Measurements from ENCODE around the gene PTCD2.
A peak's percentile ranks its signal among the peaks of the same experiment; 100 is the strongest.
"Not testable (repeated sequence)": the region's sequence is repeated elsewhere in the genome, so short reads cannot be mapped to it uniquely, and the experiment has no call there.

Gene PTCD2

DNA sequence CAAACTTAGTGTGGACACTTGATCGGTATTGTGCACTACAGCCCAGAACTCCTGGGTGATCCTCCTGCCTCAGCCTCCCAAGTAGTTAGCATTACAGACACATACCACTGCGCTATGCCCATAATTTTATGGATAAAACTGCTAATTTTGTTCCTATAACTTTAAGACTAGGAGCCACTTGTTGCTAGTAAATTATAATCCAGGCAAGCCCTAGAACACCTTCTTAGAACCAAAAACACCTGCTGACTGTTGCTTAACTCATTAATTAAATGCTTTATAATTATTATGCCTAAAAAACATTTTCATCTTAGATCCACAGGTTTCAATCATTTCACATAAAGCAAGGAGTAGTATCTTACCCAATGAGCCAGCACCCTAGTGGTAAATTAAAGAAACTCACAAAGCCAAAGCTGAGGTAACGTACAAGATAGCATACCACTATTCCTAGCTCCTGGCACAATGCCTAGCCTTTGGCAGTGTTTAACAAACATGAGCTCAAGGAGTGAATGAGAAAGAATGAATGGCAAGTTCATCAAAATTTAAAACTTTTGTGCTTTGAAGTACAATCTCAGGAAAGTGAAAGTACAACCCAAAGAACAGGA is 5.5 kb upstream of the PTCD2 start:
- H3K4me3 ChIP-seq (ENCODE audit: low read depth, low read length): no peak overlapping the region
- DNase-seq (ENCODE audit: low read depth, low spot score): peak; percentile 81
- in situ Hi-C loops (cut with HindIII; ENCODE audit: low sequenced_read_pairs): no loop called here
- TF ChIP-seq, protein P1, sequence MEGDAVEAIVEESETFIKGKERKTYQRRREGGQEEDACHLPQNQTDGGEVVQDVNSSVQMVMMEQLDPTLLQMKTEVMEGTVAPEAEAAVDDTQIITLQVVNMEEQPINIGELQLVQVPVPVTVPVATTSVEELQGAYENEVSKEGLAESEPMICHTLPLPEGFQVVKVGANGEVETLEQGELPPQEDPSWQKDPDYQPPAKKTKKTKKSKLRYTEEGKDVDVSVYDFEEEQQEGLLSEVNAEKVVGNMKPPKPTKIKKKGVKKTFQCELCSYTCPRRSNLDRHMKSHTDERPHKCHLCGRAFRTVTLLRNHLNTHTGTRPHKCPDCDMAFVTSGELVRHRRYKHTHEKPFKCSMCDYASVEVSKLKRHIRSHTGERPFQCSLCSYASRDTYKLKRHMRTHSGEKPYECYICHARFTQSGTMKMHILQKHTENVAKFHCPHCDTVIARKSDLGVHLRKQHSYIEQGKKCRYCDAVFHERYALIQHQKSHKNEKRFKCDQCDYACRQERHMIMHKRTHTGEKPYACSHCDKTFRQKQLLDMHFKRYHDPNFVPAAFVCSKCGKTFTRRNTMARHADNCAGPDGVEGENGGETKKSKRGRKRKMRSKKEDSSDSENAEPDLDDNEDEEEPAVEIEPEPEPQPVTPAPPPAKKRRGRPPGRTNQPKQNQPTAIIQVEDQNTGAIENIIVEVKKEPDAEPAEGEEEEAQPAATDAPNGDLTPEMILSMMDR (IDR thresholded peaks at IDR 0.05; ENCODE audit: low read depth, low read length): peak; percentile 37

DNA sequence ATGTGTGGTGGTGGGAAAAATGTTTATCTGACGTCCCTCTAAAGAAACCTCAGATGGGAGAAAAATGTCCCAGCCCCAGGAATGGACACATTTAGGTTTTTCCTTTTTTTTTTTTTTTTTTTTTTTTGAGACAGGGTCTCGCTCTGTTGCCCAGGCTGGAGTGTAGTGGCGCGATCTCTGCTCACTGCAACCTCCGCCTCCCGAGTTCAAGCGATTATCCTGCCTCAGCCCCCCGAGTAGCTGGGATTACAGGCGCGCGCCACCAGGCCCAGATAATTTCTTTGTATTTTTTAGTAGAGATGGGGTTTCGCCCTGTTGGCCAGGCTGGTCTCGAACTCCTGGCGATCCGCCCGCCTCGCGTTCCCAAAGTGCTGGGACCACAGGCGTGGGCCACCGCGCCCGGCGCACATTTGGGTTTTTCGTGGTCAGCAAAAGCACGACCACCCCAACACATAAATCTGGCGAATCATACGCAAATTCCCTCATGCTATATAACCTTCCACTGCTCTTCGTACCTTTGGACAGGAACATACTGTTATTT is 668 bp upstream of the PTCD2 start:
- DNase-seq (ENCODE audit: low read depth, low spot score); in situ Hi-C loops (cut with HindIII; ENCODE audit: low sequenced_read_pairs): not testable (repeated sequence)
- H3K4me3 ChIP-seq (ENCODE audit: low read depth, low read length): peak overlapping the region; percentile 92

DNA sequence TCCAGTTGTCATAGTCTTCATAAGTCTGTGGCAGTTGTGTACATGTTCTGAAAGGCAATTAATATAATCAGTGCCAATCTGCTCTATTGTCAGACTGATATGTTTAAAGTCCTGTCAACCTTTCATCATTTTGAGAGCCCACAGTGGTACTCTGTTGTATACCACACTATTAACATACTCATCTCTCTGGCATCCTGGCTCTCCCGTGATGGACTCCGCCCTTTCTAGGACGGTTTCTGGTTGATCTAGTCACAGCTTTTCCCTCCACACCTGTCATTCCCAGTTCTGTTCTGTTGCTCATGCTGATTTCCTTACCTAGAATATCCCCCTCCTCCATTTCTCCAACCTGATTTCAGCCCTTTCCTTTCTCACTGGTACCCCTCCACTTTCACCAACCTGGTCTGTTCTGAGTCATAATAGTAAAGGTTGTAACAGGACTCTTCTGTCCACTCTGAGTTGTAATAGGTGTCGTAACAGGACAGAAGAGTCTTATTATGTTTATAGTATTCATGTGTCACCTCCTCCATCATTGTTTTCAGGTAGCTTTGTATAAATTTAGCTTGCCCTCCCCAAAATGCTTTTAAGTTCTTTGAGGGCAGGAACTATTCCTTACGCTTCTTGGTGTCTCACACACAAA is 4.1 kb downstream of the PTCD2 start:
- in situ Hi-C loops (cut with HindIII; ENCODE audit: low sequenced_read_pairs): no loop called here
- no peak for DNase-seq (ENCODE audit: low read depth, low spot score)
- TF ChIP-seq, protein P1 (IDR thresholded peaks at IDR 0.05; ENCODE audit: low read depth, low read length): no peak
- H3K4me3 ChIP-seq (ENCODE audit: low read depth, low read length): no peak overlapping the region

DNA sequence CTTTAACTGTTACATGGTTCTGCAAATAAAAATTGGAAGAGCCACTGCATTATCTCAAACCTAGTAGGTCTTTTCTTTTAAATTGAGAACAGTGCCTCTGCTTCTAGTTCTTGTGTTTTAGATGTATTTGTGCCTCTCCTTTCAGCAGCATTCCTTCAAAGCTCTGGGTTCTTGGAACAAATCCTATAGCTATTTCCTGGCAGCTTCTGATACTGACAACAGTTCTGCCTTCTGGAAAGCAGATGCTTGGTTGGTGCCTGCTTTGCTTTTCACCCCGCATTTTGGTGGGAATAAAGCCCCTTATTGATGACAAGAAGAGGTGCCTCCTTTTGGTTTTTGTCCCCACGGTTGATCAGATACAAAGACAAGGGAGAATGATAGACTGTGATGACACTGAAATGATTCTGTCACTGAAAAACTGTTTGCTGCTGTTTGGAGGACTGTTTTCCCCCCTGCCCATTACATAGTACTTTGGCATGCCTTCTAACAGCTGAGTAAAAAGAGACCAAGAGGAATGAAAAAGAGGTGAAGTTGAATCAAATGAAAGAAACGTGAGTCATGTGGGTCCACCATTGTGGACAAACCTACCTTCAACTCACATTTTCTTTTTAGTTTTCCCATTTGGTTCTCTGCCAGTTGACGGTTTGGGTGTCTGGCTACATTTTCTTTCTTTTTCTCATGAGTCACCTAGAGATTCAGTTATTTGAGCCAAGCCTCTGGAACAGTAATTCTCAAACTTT is 5.6 kb downstream of the PTCD2 start:
- TF ChIP-seq, protein P1 (IDR thresholded peaks at IDR 0.05; ENCODE audit: low read depth, low read length): no peak
- in situ Hi-C loops (cut with HindIII; ENCODE audit: low sequenced_read_pairs): no loop called here
- DNase-seq (ENCODE audit: low read depth, low spot score): peak; percentile 90
- H3K4me3 ChIP-seq (ENCODE audit: low read depth, low read length): no peak overlapping the region

DNA sequence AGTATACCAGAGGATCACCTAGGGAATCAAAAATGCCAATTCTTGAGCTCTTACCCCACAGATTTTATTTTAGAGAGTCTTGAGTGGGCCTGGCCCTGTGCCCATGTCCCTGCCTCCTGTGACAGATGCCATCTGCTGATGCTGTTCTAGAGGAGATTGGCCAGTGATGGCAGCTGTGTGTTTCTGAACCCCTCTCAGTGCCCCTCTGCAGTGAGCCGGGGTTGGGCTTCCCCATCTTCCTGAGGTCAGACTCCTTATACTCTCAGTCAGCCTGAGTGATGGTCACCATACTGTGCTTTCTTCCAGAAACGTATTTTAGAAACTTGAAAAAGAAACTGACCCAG is 6.1 kb downstream of the PTCD2 start:
- in situ Hi-C loops (cut with HindIII; ENCODE audit: low sequenced_read_pairs): no loop called here
- DNase-seq (ENCODE audit: low read depth, low spot score): no peak
- TF ChIP-seq, protein P1 (IDR thresholded peaks at IDR 0.05; ENCODE audit: low read depth, low read length): no peak
- H3K4me3 ChIP-seq (ENCODE audit: low read depth, low read length): no peak overlapping the region

DNA sequence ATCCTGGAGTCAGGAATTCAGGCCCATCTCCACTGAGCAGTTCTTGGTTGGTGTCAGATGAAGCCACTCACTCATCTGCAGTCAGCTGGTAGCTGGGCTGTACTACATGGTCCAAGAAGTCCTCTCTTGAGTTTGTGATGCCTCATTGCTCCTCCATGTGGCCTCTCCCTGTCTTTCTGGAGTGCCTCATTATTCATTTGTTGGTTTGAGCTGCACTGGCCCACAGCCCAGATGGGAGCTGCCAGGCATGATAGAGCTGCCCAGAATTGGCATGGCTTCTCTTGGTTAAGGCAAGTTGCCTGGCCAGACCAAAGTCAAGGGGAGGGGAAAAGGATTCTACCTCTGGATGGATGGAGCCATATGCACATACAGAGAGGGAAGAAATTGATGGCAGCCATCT is 8.0 kb downstream of the PTCD2 start:
- in situ Hi-C loops (cut with HindIII; ENCODE audit: low sequenced_read_pairs): no loop called here
- no peak overlapping the region for H3K4me3 ChIP-seq (ENCODE audit: low read depth, low read length)
- TF ChIP-seq, protein P1 (IDR thresholded peaks at IDR 0.05; ENCODE audit: low read depth, low read length): no peak
- DNase-seq (ENCODE audit: low read depth, low spot score): peak; percentile 65

DNA sequence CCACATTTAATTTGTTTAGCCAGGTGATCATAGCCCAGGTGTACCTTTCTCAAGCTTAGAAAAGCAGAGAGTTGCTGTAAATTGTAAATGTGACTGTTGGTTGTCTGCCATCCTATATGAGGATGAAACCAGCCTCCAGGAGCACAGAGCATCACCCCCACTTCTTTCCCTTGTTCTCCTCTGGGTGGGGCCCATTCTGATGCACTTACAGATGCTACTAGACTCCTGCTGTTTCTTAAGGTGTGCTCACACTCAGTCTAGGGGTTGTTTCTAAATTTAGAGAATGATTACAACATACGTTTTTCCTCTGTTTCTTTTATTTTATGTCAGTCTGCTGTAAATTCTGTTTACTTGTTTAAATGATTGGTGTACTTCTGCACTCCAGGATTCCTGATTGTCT is 10.5 kb downstream of the PTCD2 start:
- in situ Hi-C loops (cut with HindIII; ENCODE audit: low sequenced_read_pairs): no loop called here
- no peak overlapping the region for H3K4me3 ChIP-seq (ENCODE audit: low read depth, low read length)
- TF ChIP-seq, protein P1 (IDR thresholded peaks at IDR 0.05; ENCODE audit: low read depth, low read length): no peak
- no peak for DNase-seq (ENCODE audit: low read depth, low spot score)
